ENCODE data around the gene RPS10. TPM values are rescaled to one million over a fixed set of nuclear protein-coding genes. Genes with fewer than 3 reads are reported as not detected.

The RPS10 gene
- total and polyA plus RNA-seq, 7 experiments from 2014 or later: 1,466 to 3,151 (median 2,306) TPM

- H3K9me3 Mint-ChIP-seq: peaks cover 0 to 2% (median 0%) of the 10 kb centered on the region in 11 donors
- H3K36me3 Mint-ChIP-seq: no peaks in the 10 kb centered on the region
- H3K4me3 Mint-ChIP-seq: peak overlapping the region in 1 of 10 donors; percentile 56
- CTCF ChIA-PET: no interaction called here
- Histone ChIP-seq H3K36me3 (ENCODE audit: control insufficient read depth in 2 of 3, insufficient read depth in 3 of 3, low read length in 3 of 3) (no peaks in the 10 kb centered on the region), H3K9me3 (ENCODE audit: control insufficient read depth in 2 of 3, low read length in 3 of 3) (no peaks in the 10 kb centered on the region), H3K4me3 (ENCODE audit: low read length) (no peak overlapping the region), H3K4me1 (ENCODE audit: control insufficient read depth in 2 of 2, insufficient read depth in 2 of 2, low read length in 2 of 2) (no peaks in the 10 kb centered on the region), H3K27ac (ENCODE audit: low read depth, low read length) (no peak overlapping the region), H3K27me3 (ENCODE audit: control insufficient read depth in 2 of 2, insufficient read depth in 2 of 2, low read length in 2 of 2) (no peaks in the 10 kb centered on the region)
- H3K27me3 Mint-ChIP-seq: peaks cover 12 to 35% (median 16%) of the 10 kb centered on the region in 5 donors
- ATAC-seq (no peak), DNase-seq (no peak)
- H3K27ac Mint-ChIP-seq: no peak overlapping the region
- H3K4me1 Mint-ChIP-seq: peaks cover 0 to 8% (median 4%) of the 10 kb centered on the region in 7 donors
- POLR2A ChIA-PET: no interaction called here
- intact Hi-C loops (cut with micrococcal nuclease): no loop called here
Measured at GRCh38 chr6:34468378-34468892, 42.6 kb upstream of the RPS10 start.

DNA sequence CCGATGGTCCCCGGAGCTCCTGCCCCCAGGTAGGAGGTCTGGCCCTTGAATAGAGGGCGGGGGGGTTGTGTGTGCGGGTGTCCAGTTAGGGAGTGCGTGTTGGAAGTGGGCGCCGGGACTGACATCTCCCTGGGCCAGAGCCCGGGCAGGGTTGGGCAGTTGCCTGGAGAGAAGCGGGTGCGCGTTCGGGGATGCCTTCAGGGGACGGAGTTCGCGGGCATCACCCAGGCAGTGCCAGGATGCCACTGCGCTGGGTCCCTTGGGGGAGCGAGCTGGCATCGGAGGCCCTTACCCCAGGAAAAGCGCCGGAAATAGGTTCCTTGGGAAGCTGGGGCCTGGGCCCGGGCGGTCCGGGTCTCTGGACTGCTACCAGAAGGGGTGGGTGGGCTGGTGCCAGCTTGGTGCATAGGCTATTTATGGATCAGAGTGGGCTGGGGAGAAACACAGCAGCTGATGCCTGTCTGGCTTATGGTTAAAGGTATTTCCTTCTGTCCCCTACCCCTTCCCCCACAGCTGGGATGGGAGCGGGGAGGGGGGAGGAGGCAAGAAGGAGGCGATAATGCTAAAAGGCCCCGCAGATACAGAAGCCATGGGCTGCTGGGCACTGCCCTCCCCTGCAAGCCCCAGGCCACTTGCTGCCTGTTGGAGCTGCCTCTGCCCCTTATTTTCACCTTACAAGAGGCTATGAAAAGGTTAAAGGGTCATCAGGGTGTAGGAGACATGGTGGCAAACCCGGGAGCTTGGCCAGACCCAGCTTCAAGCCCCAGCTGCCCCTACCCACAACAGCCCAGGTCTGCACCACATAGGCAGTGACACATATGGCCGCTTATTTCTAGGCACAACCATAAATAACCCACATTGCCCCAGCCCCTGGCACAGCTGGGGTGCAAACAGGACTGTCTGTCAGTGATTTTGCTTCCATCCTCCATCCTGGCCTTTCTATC lies 40.6 kb upstream of the RPS10 start:
- peak overlapping the region in 6 of 10 donors; percentile 23 to 76 (median 48) for H3K4me3 Mint-ChIP-seq

GRCh38 chr6:34465531-34466241 lies 39.8 kb upstream of the RPS10 start, which contains the start of gene PACSIN1:
TSS of gene PACSIN1 (plus strand) at chr6:34466076. CDS start at chr6:34526306, 60,230 bp downstream.
- POLR2A ChIA-PET: no interaction called here
- H3K4me3 ChIP-seq (ENCODE audit: low read length): no peak within 1 kb of the TSS
- Mint-ChIP-seq H3K4me3 (peak within 1 kb of the TSS in 8 of 10 donors; percentile 44 to 76 (median 59)), H3K27me3 (peaks cover 12 to 44% (median 22%) of the 10 kb centered on the region in 5 donors), H3K9me3 (peaks cover 0 to 2% (median 0%) of the 10 kb centered on the region in 11 donors), H3K36me3 (no peaks in the 10 kb centered on the region), H3K4me1 (peaks cover 0 to 8% (median 4%) of the 10 kb centered on the region in 7 donors), H3K27ac (no peak within 1 kb of the TSS)
- H3K27me3 ChIP-seq (ENCODE audit: control insufficient read depth in 2 of 2, insufficient read depth in 2 of 2, low read length in 2 of 2): no peaks in the 10 kb centered on the region
- ATAC-seq (peak; percentile 74), DNase-seq (no peak)
- H3K4me1 ChIP-seq (ENCODE audit: control insufficient read depth in 2 of 2, insufficient read depth in 2 of 2, low read length in 2 of 2): no peaks in the 10 kb centered on the region
- CTCF ChIA-PET: no interaction called here
- no peak within 1 kb of the TSS for H3K27ac ChIP-seq (ENCODE audit: low read depth, low read length)
- intact Hi-C loops (cut with micrococcal nuclease): no loop called here
- no peaks in the 10 kb centered on the region for H3K36me3 ChIP-seq (ENCODE audit: control insufficient read depth in 2 of 3, insufficient read depth in 3 of 3, low read length in 3 of 3)
- no peaks in the 10 kb centered on the region for H3K9me3 ChIP-seq (ENCODE audit: control insufficient read depth in 2 of 3, low read length in 3 of 3)

More for the DNA sequence above, 40.6 kb upstream of the RPS10 start:
- H3K27me3 Mint-ChIP-seq: peaks cover 12 to 44% (median 22%) of the 10 kb centered on the region in 5 donors
- peaks cover 0 to 8% (median 4%) of the 10 kb centered on the region in 7 donors for H3K4me1 Mint-ChIP-seq
- Histone ChIP-seq H3K4me3 (ENCODE audit: low read length) (no peak overlapping the region), H3K27ac (ENCODE audit: low read depth, low read length) (no peak overlapping the region), H3K9me3 (ENCODE audit: control insufficient read depth in 2 of 3, low read length in 3 of 3) (no peaks in the 10 kb centered on the region), H3K27me3 (ENCODE audit: control insufficient read depth in 2 of 2, insufficient read depth in 2 of 2, low read length in 2 of 2) (no peaks in the 10 kb centered on the region), H3K4me1 (ENCODE audit: control insufficient read depth in 2 of 2, insufficient read depth in 2 of 2, low read length in 2 of 2) (no peaks in the 10 kb centered on the region), H3K36me3 (ENCODE audit: control insufficient read depth in 2 of 3, insufficient read depth in 3 of 3, low read length in 3 of 3) (no peaks in the 10 kb centered on the region)
- intact Hi-C loops (cut with micrococcal nuclease): no loop called here
- peaks cover 0 to 2% (median 0%) of the 10 kb centered on the region in 11 donors for H3K9me3 Mint-ChIP-seq
- H3K27ac Mint-ChIP-seq: no peak overlapping the region
- DNase-seq (no peak), ATAC-seq (peak; percentile 16)
- ChIA-PET POLR2A (no interaction called here), CTCF (no interaction called here)
- no peaks in the 10 kb centered on the region for H3K36me3 Mint-ChIP-seq

- Mint-ChIP-seq H3K9me3 (peaks cover 0 to 2% (median 0%) of the 10 kb centered on the region in 11 donors), H3K4me3 (no peak overlapping the region)
- CTCF ChIA-PET: interaction anchor here (0.7 kb wide), 1 partner anchor 18 kb away, joined by 7 read pairs; no protein-coding TSS in a partner anchor
Measured at GRCh38 chr6:34463849-34464248, 38.0 kb upstream of the RPS10 start.

GRCh38 chr6:34463299-34463698 lies 37.4 kb upstream of the RPS10 start:
- Mint-ChIP-seq H3K9me3 (peaks cover 0 to 2% (median 0%) of the 10 kb centered on the region in 11 donors), H3K36me3 (no peaks in the 10 kb centered on the region), H3K27me3 (peaks cover 9 to 41% (median 22%) of the 10 kb centered on the region in 5 donors), H3K27ac (no peak overlapping the region), H3K4me1 (peaks cover 0 to 6% (median 4%) of the 10 kb centered on the region in 7 donors), H3K4me3 (peak overlapping the region in 1 of 10 donors; percentile 39)
- H3K36me3 ChIP-seq (ENCODE audit: control insufficient read depth in 2 of 3, insufficient read depth in 3 of 3, low read length in 3 of 3): no peaks in the 10 kb centered on the region
- intact Hi-C loops (cut with micrococcal nuclease): no loop called here
- H3K27ac ChIP-seq (ENCODE audit: low read depth, low read length): no peak overlapping the region
- POLR2A ChIA-PET: interaction anchor here (1.3 kb wide), 1 partner anchor 146 kb away, joined by 3 read pairs; no protein-coding TSS in a partner anchor
- H3K4me3 ChIP-seq (ENCODE audit: low read length): no peak overlapping the region
- no peak for ATAC-seq
- H3K9me3 ChIP-seq (ENCODE audit: control insufficient read depth in 2 of 3, low read length in 3 of 3): no peaks in the 10 kb centered on the region
- no peaks in the 10 kb centered on the region for H3K27me3 ChIP-seq (ENCODE audit: control insufficient read depth in 2 of 2, insufficient read depth in 2 of 2, low read length in 2 of 2)
- CTCF ChIA-PET: no interaction called here
- DNase-seq: no peak
- no peaks in the 10 kb centered on the region for H3K4me1 ChIP-seq (ENCODE audit: control insufficient read depth in 2 of 2, insufficient read depth in 2 of 2, low read length in 2 of 2)

More at GRCh38 chr6:34463849-34464248, 38.0 kb upstream of the RPS10 start:
- Mint-ChIP-seq H3K27ac (no peak overlapping the region), H3K36me3 (no peaks in the 10 kb centered on the region), H3K27me3 (peaks cover 11 to 44% (median 22%) of the 10 kb centered on the region in 5 donors), H3K4me1 (peaks cover 0 to 8% (median 4%) of the 10 kb centered on the region in 7 donors)
- Histone ChIP-seq H3K36me3 (ENCODE audit: control insufficient read depth in 2 of 3, insufficient read depth in 3 of 3, low read length in 3 of 3) (no peaks in the 10 kb centered on the region), H3K9me3 (ENCODE audit: control insufficient read depth in 2 of 3, low read length in 3 of 3) (no peaks in the 10 kb centered on the region), H3K27ac (ENCODE audit: low read depth, low read length) (no peak overlapping the region), H3K4me1 (ENCODE audit: control insufficient read depth in 2 of 2, insufficient read depth in 2 of 2, low read length in 2 of 2) (no peaks in the 10 kb centered on the region), H3K27me3 (ENCODE audit: control insufficient read depth in 2 of 2, insufficient read depth in 2 of 2, low read length in 2 of 2) (no peaks in the 10 kb centered on the region), H3K4me3 (ENCODE audit: low read length) (no peak overlapping the region)
- intact Hi-C loops (cut with micrococcal nuclease): no loop called here
- no peak for ATAC-seq
- POLR2A ChIA-PET: interaction anchor here (1.3 kb wide), 1 partner anchor 145 kb away, joined by 3 read pairs; no protein-coding TSS in a partner anchor
- DNase-seq: no peak

DNA sequence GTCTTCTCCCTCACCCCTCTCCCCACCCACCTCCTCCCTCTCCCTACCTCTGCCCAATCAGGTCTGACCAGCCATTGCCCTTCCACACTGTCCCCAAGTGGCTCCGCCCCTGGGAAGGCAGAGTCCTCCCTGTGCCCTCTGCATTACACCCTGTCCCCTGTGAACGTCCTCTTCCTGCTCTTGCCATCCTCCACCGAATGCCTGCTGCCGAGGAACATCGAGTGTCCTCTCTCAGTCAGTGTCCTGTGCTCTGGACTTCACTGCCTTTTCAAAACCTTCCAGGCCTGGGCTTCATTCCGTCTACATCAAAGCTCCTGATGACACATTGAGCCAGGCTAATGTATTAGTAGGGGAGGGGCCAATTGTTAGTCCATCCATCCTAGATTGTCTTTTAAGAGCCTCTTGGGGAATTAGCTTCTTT lies 36.7 kb upstream of the RPS10 start:
- ATAC-seq: no peak
- Mint-ChIP-seq H3K4me3 (no peak overlapping the region), H3K27me3 (peaks cover 9 to 41% (median 22%) of the 10 kb centered on the region in 5 donors), H3K27ac (no peak overlapping the region), H3K9me3 (peaks cover 0 to 2% (median 0%) of the 10 kb centered on the region in 11 donors), H3K36me3 (no peaks in the 10 kb centered on the region), H3K4me1 (peaks cover 0 to 6% (median 4%) of the 10 kb centered on the region in 7 donors)
- Histone ChIP-seq H3K27ac (ENCODE audit: low read depth, low read length) (no peak overlapping the region), H3K36me3 (ENCODE audit: control insufficient read depth in 2 of 3, insufficient read depth in 3 of 3, low read length in 3 of 3) (no peaks in the 10 kb centered on the region), H3K4me1 (ENCODE audit: control insufficient read depth in 2 of 2, insufficient read depth in 2 of 2, low read length in 2 of 2) (no peaks in the 10 kb centered on the region), H3K27me3 (ENCODE audit: control insufficient read depth in 2 of 2, insufficient read depth in 2 of 2, low read length in 2 of 2) (no peaks in the 10 kb centered on the region), H3K4me3 (ENCODE audit: low read length) (no peak overlapping the region), H3K9me3 (ENCODE audit: control insufficient read depth in 2 of 3, low read length in 3 of 3) (no peaks in the 10 kb centered on the region)
- intact Hi-C loops (cut with micrococcal nuclease): no loop called here
- CTCF ChIA-PET: interaction anchor here (0.6 to 1.2 kb wide), 5 partner anchors 20 to 777 kb away, joined by 3 to 7 read pairs (median 5); no protein-coding TSS in a partner anchor
- POLR2A ChIA-PET: interaction anchor here (1.3 kb wide), 1 partner anchor 147 kb away, joined by 3 read pairs; no protein-coding TSS in a partner anchor
- DNase-seq: no peak

Data from naive thymus-derived CD4-positive, alpha-beta T cell (primary cell).